HepG2 (cell line): ENCODE data around the gene ZNF530. TPM values are rescaled to one million over a fixed set of nuclear protein-coding genes. Genes with fewer than 3 reads are reported as not detected.

Experiments
- DR1 ChIP-seq: sonication (generic); formaldehyde crosslinking; IDR thresholded peaks from 2 replicates; pipeline ENCODE4 v1.8.0; 2021; ENCODE audit warnings: mild to moderate bottlenecking, missing genetic modification reagents, inconsistent platforms
- HNF1A ChIP-seq, 2 experiments: sonication (generic) in 1 of 2; formaldehyde crosslinking in 1 of 2; IDR thresholded peaks; 2 replicates each; pipeline versions ENCODE4 v1.4.0 to v1.6.1; 2016 to 2020; ENCODE audit warnings: borderline replicate concordance in 1 of 2, low read depth in 1 of 2, mild to moderate bottlenecking in 1 of 2, missing genetic modification reagents in 1 of 2
- NFIB ChIP-seq: sonication (generic); formaldehyde crosslinking; IDR thresholded peaks from 2 replicates; pipeline ENCODE4 v1.9.0; 2021; ENCODE audit warnings: missing genetic modification reagents, mild to moderate bottlenecking, borderline replicate concordance
- NPAS2 ChIP-seq: sonication (generic); formaldehyde crosslinking; IDR thresholded peaks from 2 replicates; pipeline ENCODE4 v1.8.0; 2022; ENCODE audit warnings: mild to moderate bottlenecking, missing genetic modification reagents, borderline replicate concordance
- NR2C2 ChIP-seq: sonication (generic); formaldehyde crosslinking; IDR thresholded peaks from 2 replicates; pipeline ENCODE4 v1.4.0; 2020; ENCODE audit warnings: missing genetic modification reagents, mild to moderate bottlenecking, moderate library complexity, borderline replicate concordance
- PITX1 ChIP-seq: sonication (generic); formaldehyde crosslinking; IDR thresholded peaks from 2 replicates; pipeline ENCODE4 v1.5.1; 2020; ENCODE audit warnings: mild to moderate bottlenecking, missing genetic modification reagents
- RBM39 ChIP-seq: fragments of 200-400 bp; formaldehyde crosslinking; IDR thresholded peaks from one replicate; pipeline ENCODE4 v1.6.1; 2018; ENCODE audit warnings: antibody characterized with exemption, mild to moderate bottlenecking, low read depth, low read length; ENCODE audit not compliant: poor library complexity, severe bottlenecking
- SMC3 ChIP-seq: IDR thresholded peaks from 2 replicates; pipeline ENCODE4 v1.6.1; 2011; ENCODE audit warnings: low read length, improper control_type of control experiment
- ZFP82 ChIP-seq: sonication (generic); formaldehyde crosslinking; IDR thresholded peaks from 2 replicates; pipeline ENCODE4 v1.5.1; 2020; ENCODE audit warnings: mild to moderate bottlenecking, missing genetic modification reagents, borderline replicate concordance
- ZFY ChIP-seq: sonication (generic); formaldehyde crosslinking; IDR thresholded peaks from 2 replicates; pipeline ENCODE4 v1.4.0; 2020; ENCODE audit warnings: missing genetic modification reagents
- ZNF232 ChIP-seq: sonication (generic); formaldehyde crosslinking; IDR thresholded peaks from 2 replicates; pipeline ENCODE4 v1.4.0; 2020; ENCODE audit warnings: missing genetic modification reagents, borderline replicate concordance
- ZNF367 ChIP-seq: sonication (generic); formaldehyde crosslinking; IDR thresholded peaks from 2 replicates; pipeline ENCODE4 v1.4.0; 2020; ENCODE audit warnings: missing genetic modification reagents, borderline replicate concordance
- ZNF407 ChIP-seq: sonication (generic); formaldehyde crosslinking; IDR thresholded peaks from one replicate; pipeline ENCODE4 v1.5.1; 2020; ENCODE audit warnings: mild to moderate bottlenecking, missing genetic modification reagents; ENCODE audit errors: not compliant biosample characterization
- ZNF563 ChIP-seq: sonication (generic); formaldehyde crosslinking; IDR thresholded peaks from 2 replicates; pipeline ENCODE4 v1.8.0; 2022; ENCODE audit warnings: mild to moderate bottlenecking, moderate library complexity, missing genetic modification reagents
- ZNF713 ChIP-seq: sonication (generic); formaldehyde crosslinking; IDR thresholded peaks from 2 replicates; pipeline ENCODE4 v1.4.0; 2020; ENCODE audit warnings: mild to moderate bottlenecking, missing genetic modification reagents
- ZNF878 ChIP-seq: sonication (generic); formaldehyde crosslinking; IDR thresholded peaks from 2 replicates; pipeline ENCODE4 v1.8.1; 2023; ENCODE audit warnings: mild to moderate bottlenecking, missing genetic modification reagents, moderate library complexity
- ZSCAN30 ChIP-seq: sonication (generic); formaldehyde crosslinking; IDR thresholded peaks from 2 replicates; pipeline ENCODE4 v1.5.0; 2020; ENCODE audit warnings: mild to moderate bottlenecking, missing genetic modification reagents
- polyA plus RNA-seq, 8 experiments: library from polyadenylated mRNA; depleted of rRNA in 3 of 8; stranded (reverse) in 7 of 8; unstranded in 1 of 8; fragments of >200 nt; fragmentation: Illumina TruSeq in 4 of 8; extraction: Trizol in 4 of 8; gene quantifications; 2 replicates each; pipeline versions ENCODE4 v1.2.1 to v1.2.3, GENCODE V29; 2011 to 2016; ENCODE audit warnings: low read depth in 4 of 8, missing spikeins in 1 of 8, mixed read lengths in 1 of 8; ENCODE audit not compliant: insufficient read depth in 1 of 8
- total RNA-seq, 5 experiments: library from RNA; depleted of rRNA; stranded (reverse); fragments of >200 nt; fragmentation: Illumina TruSeq; extraction: Trizol; gene quantifications; 2 replicates each; pipeline ENCODE4 v1.2.3, GENCODE V29; 2016; ENCODE audit warnings: low read depth in 1 of 5

ZNF530 gene
- total and polyA plus RNA-seq, 2 of the 13 experiments (the other 11 are each of a cell fraction or from before 2014, with no cell fraction given): 1.1 to 7.8 TPM

- TF ChIP-seq ZNF232 (CRISPR knock-in tag): peak; percentile 18; the same call in 1 of the 2 replicates
- TF ChIP-seq PITX1 (CRISPR knock-in tag): peak; percentile 71
- TF ChIP-seq ZNF367 (CRISPR knock-in tag): no peak
- no peak for TF ChIP-seq ZSCAN30 (CRISPR knock-in tag)
- no peak for TF ChIP-seq HNF1A (IDR thresholded peaks at IDR 0.05; ENCODE audit: low read depth)
- TF ChIP-seq HNF1A (CRISPR knock-in tag; IDR thresholded peaks at IDR 0.05; ENCODE audit: borderline replicate concordance): no peak
- TF ChIP-seq RBM39: no peak
- no peak for TF ChIP-seq ZNF563 (CRISPR knock-in tag)
- peak; percentile 99; the same call in 1 of the 2 replicates for TF ChIP-seq NFIB (CRISPR knock-in tag)
- no peak for TF ChIP-seq NPAS2 (CRISPR knock-in tag)
- TF ChIP-seq NR2C2 (CRISPR knock-in tag): peak; percentile 85
- no peak for TF ChIP-seq DR1
- no peak for TF ChIP-seq ZFP82 (CRISPR knock-in tag)
- peak; percentile 76 for TF ChIP-seq ZNF407 (CRISPR knock-in tag)
- TF ChIP-seq ZNF713 (CRISPR knock-in tag): no peak
- TF ChIP-seq ZNF878 (CRISPR knock-in tag): no peak
- TF ChIP-seq SMC3: no peak
- peak; percentile 69 for TF ChIP-seq ZFY
These were observed at the start of gene ZNF530 (continued) for GRCh38 chr19:57599761-57600383.
